HepG2 (cell line): ENCODE data around the gene PTGDS. TPM values are rescaled to one million over a fixed set of nuclear protein-coding genes. Genes with fewer than 3 reads are reported as not detected.

Experiments used
- CBX5 ChIP-seq: sonication (generic); formaldehyde crosslinking; IDR thresholded peaks from 2 replicates; pipeline ENCODE4 v1.4.0; 2020; ENCODE audit warnings: missing genetic modification reagents, borderline replicate concordance
- FOXA3 ChIP-seq: IDR thresholded peaks from 2 replicates; pipeline ENCODE4 v1.6.1; 2016; ENCODE audit warnings: missing genetic modification reagents, missing compliant biosample characterization
- FOXO1 ChIP-seq: sonication (generic); formaldehyde crosslinking; IDR thresholded peaks from 2 replicates; pipeline ENCODE4 v1.4.0; 2020; ENCODE audit warnings: missing genetic modification reagents
- HDAC1 ChIP-seq: sonication (generic); formaldehyde crosslinking; IDR thresholded peaks from 2 replicates; pipeline ENCODE4 v1.5.1; 2020; ENCODE audit warnings: mild to moderate bottlenecking, missing genetic modification reagents
- IRF2 ChIP-seq: IDR thresholded peaks from 2 replicates; pipeline ENCODE4 v1.6.1; 2018; ENCODE audit warnings: missing genetic modification reagents, missing compliant biosample characterization
- ISL2 ChIP-seq: sonication (generic); formaldehyde crosslinking; IDR thresholded peaks from 2 replicates; pipeline ENCODE4 v1.5.0; 2020; ENCODE audit warnings: missing genetic modification reagents
- KDM5A ChIP-seq: fragments of 200-600 bp; sonication (generic); IDR thresholded peaks from 2 replicates; pipeline ENCODE4 v1.7.0; 2018; ENCODE audit warnings: antibody characterized with exemption, mild to moderate bottlenecking, low read length, borderline replicate concordance
- NR2F1 ChIP-seq, 2 experiments: fragments of 450-650 bp in 1 of 2; formaldehyde crosslinking in 1 of 2; IDR thresholded peaks; 2 replicates each; pipeline versions ENCODE4 v1.5.0 to v1.6.1; 2016 to 2020; ENCODE audit warnings: mild to moderate bottlenecking in 1 of 2, missing compliant biosample characterization in 1 of 2, missing genetic modification reagents in 1 of 2, moderate library complexity in 1 of 2
- SALL1 ChIP-seq: sonication (generic); formaldehyde crosslinking; IDR thresholded peaks from 2 replicates; pipeline ENCODE4 v1.8.0; 2022; ENCODE audit warnings: mild to moderate bottlenecking, missing genetic modification reagents
- SP4 ChIP-seq: sonication (generic); formaldehyde crosslinking; IDR thresholded peaks from 2 replicates; pipeline ENCODE4 v1.8.1; 2023; ENCODE audit warnings: mild to moderate bottlenecking, missing genetic modification reagents
- TBL1XR1 ChIP-seq: fragments of 150-350 bp; IDR thresholded peaks from 2 replicates; pipeline ENCODE4 v1.6.1; 2014; ENCODE audit warnings: borderline replicate concordance, low read length; ENCODE audit not compliant: partially characterized antibody
- U2AF1 ChIP-seq: fragments of 200-400 bp; formaldehyde crosslinking; optimal IDR thresholded peaks from 2 replicates; pipeline ENCODE3; 2017; ENCODE audit warnings: mild to moderate bottlenecking, low read depth, low read length
- ZKSCAN8 ChIP-seq: IDR thresholded peaks from 2 replicates; pipeline ENCODE4 v1.6.1; 2016; ENCODE audit warnings: borderline replicate concordance, missing genetic modification reagents, missing compliant biosample characterization
- ZNF292 ChIP-seq: sonication (generic); formaldehyde crosslinking; IDR thresholded peaks from 2 replicates; pipeline ENCODE4 v1.8.1; 2022; ENCODE audit warnings: mild to moderate bottlenecking, low read depth, missing genetic modification reagents, borderline replicate concordance
- ZNF333 ChIP-seq: sonication (generic); formaldehyde crosslinking; IDR thresholded peaks from 2 replicates; pipeline ENCODE4 v1.4.0; 2020; ENCODE audit warnings: mild to moderate bottlenecking, missing genetic modification reagents, borderline replicate concordance
- ZNF629 ChIP-seq: sonication (generic); formaldehyde crosslinking; conservative IDR thresholded peaks from 2 replicates; pipeline ENCODE4 v1.5.0; 2020; ENCODE audit warnings: missing genetic modification reagents
- ZNF746 ChIP-seq: sonication (generic); formaldehyde crosslinking; IDR thresholded peaks from 2 replicates; pipeline ENCODE4 v1.8.0; 2022; ENCODE audit warnings: mild to moderate bottlenecking, missing genetic modification reagents
- ZNF776 ChIP-seq: sonication (generic); formaldehyde crosslinking; IDR thresholded peaks from 2 replicates; pipeline ENCODE4 v1.4.0; 2020; ENCODE audit warnings: mild to moderate bottlenecking, missing genetic modification reagents
- ZNF841 ChIP-seq: sonication (generic); formaldehyde crosslinking; IDR thresholded peaks from 2 replicates; pipeline ENCODE4 v1.8.1; 2023; ENCODE audit warnings: missing genetic modification reagents, borderline replicate concordance
- polyA plus RNA-seq, 8 experiments: library from polyadenylated mRNA; depleted of rRNA in 3 of 8; stranded (reverse) in 7 of 8; unstranded in 1 of 8; fragments of >200 nt; fragmentation: Illumina TruSeq in 4 of 8; extraction: Trizol in 4 of 8; gene quantifications; 2 replicates each; pipeline versions ENCODE4 v1.2.1 to v1.2.3, GENCODE V29; 2011 to 2016; ENCODE audit warnings: low read depth in 4 of 8, missing spikeins in 1 of 8, mixed read lengths in 1 of 8; ENCODE audit not compliant: insufficient read depth in 1 of 8
- total RNA-seq, 5 experiments: library from RNA; depleted of rRNA; stranded (reverse); fragments of >200 nt; fragmentation: Illumina TruSeq; extraction: Trizol; gene quantifications; 2 replicates each; pipeline ENCODE4 v1.2.3, GENCODE V29; 2016; ENCODE audit warnings: low read depth in 1 of 5
- TF ChIP-seq, protein P1 (sequence below): sonication (generic); formaldehyde crosslinking; IDR thresholded peaks from 2 replicates; pipeline ENCODE4 v1.5.1; 2020; ENCODE audit warnings: mild to moderate bottlenecking, moderate library complexity, missing genetic modification reagents

The PTGDS gene
- total and polyA plus RNA-seq, 2 of the 13 experiments (the other 11 are each of a cell fraction or from before 2014, with no cell fraction given): 0.33 to 0.50 TPM

DNA sequence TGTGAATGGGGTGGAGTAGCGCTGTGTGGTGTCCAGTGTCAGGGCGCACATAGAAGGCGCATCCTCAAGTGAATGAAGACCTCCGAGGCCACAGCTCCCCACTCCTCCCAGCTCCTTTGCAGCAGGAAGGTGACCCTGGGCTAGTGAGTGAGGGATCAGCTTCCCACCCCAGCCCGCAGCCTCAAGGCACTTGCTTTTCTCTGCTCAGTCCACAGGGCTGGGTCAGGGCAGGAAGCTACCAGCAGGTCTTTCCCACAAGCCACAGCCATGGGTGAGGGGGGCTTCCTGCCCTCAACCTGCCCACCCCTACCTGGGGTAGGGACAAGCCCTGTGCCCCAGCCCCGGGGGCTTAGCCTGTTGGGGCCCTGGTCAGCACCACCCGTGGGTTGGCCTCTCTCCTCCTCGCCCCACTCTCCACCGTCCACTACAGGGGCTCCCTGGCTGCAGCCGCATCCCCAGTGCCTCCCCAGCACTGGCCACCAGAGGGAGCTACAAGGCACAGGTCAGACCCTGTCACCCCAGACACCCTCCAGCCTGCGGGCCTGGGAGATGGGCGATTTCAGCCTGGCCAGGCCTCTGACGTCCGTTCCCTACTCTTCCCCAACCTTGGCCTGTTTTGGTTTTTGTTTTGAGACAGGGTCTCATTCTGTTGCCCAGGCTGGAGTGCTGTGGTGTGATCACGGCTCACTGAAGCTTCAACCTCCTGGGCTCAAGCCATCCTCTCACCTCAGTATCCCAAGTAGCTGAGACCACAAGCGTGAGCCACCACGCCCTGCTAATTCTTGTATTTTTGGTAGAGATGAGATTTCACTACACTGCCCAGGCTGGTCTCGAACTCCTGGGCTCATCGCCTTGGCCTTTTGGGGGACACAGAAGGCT is 52.0 kb downstream of the PTGDS start (continued):
- TF ChIP-seq ZNF333: peak; percentile 86; the same call in 1 of the 2 replicates
- no peak for TF ChIP-seq KDM5A
- TF ChIP-seq NR2F1 (CRISPR knock-in tag; IDR thresholded peaks at IDR 0.05): peak; percentile 52 to 72; a peak in 2 of 4 replicates
- 0 out of 2 replicates have a peak, but pooled peaks have one; percentile 38 for TF ChIP-seq ZNF292 (CRISPR knock-in tag)
- TF ChIP-seq SALL1 (CRISPR knock-in tag): peak; percentile 31; the same call in 1 of the 2 replicates
- peak; percentile 55 for TF ChIP-seq SP4 (CRISPR knock-in tag)
- peak; percentile 81 for TF ChIP-seq U2AF1
- peak; percentile 58; the same call in 1 of the 2 replicates for TF ChIP-seq ZNF776 (CRISPR knock-in tag)
- no peak for TF ChIP-seq TBL1XR1
- peak; percentile 83 for TF ChIP-seq ZNF629 (CRISPR knock-in tag)
- 0 out of 2 replicates have a peak, but pooled peaks have one; percentile 7 for TF ChIP-seq FOXO1 (CRISPR knock-in tag)
- TF ChIP-seq ISL2 (CRISPR knock-in tag): no peak
- TF ChIP-seq CBX5 (CRISPR knock-in tag): 0 out of 2 replicates have a peak, but pooled peaks have one; percentile 17
- 0 out of 2 replicates have a peak, but pooled peaks have one; percentile 18 for TF ChIP-seq ZNF746 (CRISPR knock-in tag)
- no peak for TF ChIP-seq IRF2 (CRISPR knock-in tag)
- TF ChIP-seq ZNF841 (CRISPR knock-in tag): no peak
- no peak for TF ChIP-seq FOXA3 (CRISPR knock-in tag)
- TF ChIP-seq, protein P1, sequence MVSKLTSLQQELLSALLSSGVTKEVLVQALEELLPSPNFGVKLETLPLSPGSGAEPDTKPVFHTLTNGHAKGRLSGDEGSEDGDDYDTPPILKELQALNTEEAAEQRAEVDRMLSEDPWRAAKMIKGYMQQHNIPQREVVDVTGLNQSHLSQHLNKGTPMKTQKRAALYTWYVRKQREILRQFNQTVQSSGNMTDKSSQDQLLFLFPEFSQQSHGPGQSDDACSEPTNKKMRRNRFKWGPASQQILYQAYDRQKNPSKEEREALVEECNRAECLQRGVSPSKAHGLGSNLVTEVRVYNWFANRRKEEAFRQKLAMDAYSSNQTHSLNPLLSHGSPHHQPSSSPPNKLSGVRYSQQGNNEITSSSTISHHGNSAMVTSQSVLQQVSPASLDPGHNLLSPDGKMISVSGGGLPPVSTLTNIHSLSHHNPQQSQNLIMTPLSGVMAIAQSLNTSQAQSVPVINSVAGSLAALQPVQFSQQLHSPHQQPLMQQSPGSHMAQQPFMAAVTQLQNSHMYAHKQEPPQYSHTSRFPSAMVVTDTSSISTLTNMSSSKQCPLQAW (CRISPR knock-in tag): 0 out of 2 replicates have a peak, but pooled peaks have one; percentile 27
- TF ChIP-seq ZKSCAN8: no peak
- peak; percentile 11; the same call in 1 of the 2 replicates for TF ChIP-seq HDAC1 (CRISPR knock-in tag)
